Measurements from ENCODE around the gene TREML2. TPM values are rescaled to one million over a fixed set of nuclear protein-coding genes. Genes with fewer than 3 reads are reported as not detected.
"Not testable (repeated sequence)": the region's sequence is repeated elsewhere in the genome, so short reads cannot be mapped to it uniquely, and the experiment has no call there.

TREML2 gene
- polyA plus RNA-seq, 3 donors = 0.04 to 0.16 (median 0.10) TPM

DNA sequence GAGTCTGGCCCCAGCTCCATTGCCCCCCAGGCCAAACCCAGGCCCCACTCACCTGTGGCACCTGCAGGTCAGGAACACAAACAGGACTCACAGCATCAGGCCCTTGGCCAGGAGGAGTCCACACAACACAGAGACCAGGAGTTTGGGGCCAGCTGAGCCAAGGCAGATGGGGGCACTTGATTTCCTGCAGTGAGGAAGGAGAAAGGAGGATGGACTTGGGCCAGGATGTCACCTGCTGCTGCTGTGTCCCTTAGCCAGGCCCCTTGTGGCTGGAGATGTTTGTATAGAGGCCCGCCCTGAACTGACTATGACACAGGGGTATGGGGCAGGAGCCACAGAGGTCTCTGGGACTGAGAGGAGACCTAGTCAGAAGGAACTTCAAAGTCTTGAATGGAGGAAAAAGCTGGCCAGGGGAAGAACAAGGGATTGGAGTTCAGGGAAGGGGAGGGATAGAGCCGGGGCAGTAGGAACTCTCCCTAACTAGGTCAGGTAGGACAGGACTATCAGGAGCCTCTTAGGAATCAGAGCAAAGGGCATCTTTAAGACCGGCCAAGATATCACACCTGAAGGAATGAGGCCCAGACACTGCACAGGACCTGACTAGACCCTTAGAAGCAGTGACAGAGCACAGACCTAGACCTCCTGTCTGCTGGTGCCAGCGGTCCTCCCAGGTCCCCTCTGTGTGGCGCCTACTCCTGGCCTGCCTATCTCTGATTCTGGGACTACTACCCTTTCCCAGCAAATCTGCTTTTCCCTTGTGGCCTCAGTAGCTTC lies 8.8 kb upstream of the TREML2 start:
- no peak for DNase-seq (ENCODE audit: low read depth in 3 of 3, low spot score in 2 of 3)

DNA sequence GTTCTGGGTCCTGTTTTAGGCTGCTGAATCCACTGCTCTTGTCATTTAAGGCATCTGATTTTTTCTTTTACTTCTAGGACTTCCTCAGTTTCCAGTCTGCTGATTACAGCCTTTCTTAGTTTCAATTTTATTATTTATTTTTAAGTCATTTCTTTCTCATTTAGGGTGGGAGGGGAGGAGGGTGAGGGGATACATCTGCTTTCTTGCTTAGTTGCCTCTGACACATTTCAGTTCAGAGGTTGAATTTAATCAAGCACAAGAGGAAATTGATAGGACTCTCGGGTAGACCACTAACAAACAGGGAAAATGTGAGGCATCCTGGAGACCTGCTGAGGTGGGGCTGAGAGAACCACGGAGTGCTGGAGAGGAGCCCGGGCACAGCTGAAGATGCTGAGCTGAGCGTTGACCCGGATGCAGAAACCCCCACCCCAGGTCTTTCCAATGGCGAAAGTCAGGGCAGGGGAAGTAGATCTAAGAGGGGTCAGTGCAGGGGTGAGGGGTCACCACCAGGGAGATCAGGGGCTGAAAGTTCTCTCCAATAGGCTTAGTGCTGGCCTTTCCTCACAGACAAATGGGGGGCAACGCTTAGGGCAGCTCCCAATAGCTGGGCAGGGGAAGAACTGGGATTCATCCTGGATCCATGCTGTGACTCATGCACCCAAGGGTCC lies 7.6 kb upstream of the TREML2 start:
- no peak for DNase-seq (ENCODE audit: low read depth in 3 of 3, low spot score in 2 of 3)

DNA sequence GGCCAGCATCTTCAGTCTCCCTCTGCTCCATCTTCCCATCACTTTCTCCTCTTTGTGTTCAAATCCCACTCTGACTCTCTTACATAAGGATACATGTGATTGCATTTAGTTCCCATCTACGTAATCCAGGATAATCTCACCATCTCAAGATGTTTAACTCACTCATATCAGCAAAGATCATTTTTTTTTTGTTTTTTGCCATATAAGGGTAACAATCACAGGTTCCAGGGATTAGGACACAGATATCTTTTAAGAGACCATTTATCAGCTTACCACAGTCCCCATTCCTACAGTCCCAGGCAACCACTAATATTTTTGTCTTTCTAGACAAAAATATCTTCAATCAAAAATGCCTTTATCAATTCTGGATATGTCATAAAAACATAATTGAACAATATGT lies 3.2 kb upstream of the TREML2 start:
- DNase-seq (ENCODE audit: low read depth in 3 of 3, low spot score in 2 of 3) = no peak

DNA sequence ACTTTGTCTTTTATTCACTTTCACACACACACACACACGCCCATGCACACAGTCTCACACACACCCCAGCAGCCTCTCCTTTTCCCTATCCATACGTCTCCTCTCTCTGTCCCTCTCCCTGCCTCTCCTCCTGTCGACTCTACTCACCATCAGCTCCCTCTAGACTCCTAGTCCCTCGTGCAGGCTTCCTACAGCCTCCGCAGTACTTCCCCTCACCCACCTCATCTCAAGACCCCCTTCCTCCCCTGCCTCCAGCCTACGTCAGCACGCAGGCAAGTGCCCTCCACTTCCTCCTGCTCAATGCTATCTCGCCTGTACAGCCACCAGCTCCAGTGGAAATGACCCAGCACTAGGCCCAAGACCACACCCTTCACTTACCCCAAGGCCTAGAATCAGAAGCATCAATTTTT lies 820 bp upstream of the TREML2 start:
- no peak for DNase-seq (ENCODE audit: low read depth in 3 of 3, low spot score in 2 of 3)

DNA sequence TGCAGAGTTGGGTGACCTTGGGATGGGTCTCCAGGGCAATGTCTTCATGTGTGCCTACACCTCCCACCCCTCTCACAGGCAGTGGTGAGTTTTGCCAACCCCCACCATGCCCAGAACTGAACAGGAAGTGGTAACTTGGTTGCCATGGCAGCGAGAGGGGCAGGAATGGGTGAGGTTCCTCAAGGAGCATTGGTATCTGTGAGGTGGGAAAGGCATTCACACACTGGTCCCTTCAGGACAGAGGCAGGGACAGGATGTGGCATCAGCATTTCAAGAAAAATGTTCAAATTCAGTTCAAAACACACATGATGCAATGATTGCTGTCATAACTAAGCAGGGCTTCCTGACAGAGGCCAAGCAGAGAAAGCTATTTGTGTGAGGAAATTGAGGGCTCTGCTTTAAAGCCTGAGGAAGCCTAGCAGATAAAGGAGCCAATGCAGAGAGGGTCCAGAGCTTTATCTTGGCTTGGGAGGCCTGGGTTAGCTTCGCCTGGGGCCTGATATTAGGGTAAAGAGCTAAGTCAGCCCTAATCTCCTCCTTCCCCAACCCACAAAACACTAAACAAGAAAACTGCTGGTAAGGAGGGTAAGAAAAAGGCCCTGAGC lies 551 bp downstream of the TREML2 start:
- no peak for DNase-seq (ENCODE audit: low read depth in 3 of 3, low spot score in 2 of 3)

GRCh38 chr6:41199552-41200246 lies 1.2 kb downstream of the TREML2 start:
- DNase-seq (ENCODE audit: low read depth in 3 of 3, low spot score in 2 of 3) = no peak

GRCh38 chr6:41197234-41197633 lies 3.7 kb downstream of the TREML2 start:
- DNase-seq (ENCODE audit: low read depth in 3 of 3, low spot score in 2 of 3) = no peak

DNA sequence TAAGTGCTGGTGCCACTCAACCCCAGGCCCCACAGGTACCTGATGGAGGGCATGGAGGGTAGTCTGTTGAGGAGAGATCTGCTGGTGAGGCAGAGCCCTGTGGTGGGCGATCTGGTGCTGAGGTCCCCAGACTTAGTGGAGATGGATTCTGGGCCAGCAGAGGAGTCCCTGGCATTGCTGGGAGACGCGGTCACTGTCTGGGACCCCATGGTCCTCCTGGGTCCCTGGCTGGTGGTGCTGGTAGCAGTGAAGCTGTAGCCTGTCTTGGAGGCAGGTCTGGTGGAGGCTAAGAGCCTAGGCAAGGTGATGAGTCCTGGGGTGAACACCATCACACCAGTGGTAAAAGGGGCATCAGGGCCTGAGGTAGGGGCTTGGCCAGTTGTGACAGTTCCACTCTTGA lies 6.6 kb downstream of the TREML2 start:
- no peak for DNase-seq (ENCODE audit: low read depth in 3 of 3, low spot score in 2 of 3)

DNA sequence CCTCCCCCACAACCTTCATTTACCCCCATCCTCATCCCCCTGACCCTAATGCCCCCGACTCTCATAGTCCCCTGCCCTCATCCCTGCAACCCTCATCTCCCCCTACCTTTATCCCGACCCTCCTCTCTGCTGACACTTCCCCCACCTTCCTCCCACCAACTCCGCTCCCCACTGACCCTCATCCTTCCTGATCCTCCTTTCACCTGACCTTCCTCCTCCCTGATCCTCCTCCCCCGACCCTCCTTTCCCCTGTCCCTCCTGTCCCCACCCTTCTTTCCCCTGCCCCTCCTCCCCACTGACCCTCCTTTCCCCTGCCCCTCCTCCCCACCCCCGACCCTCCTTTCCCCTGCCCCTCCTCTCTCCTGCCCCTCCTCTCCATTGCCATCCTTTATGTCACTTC lies 7.1 kb downstream of the TREML2 start:
- DNase-seq (ENCODE audit: low read depth in 3 of 3, low spot score in 2 of 3) = no peak

DNA sequence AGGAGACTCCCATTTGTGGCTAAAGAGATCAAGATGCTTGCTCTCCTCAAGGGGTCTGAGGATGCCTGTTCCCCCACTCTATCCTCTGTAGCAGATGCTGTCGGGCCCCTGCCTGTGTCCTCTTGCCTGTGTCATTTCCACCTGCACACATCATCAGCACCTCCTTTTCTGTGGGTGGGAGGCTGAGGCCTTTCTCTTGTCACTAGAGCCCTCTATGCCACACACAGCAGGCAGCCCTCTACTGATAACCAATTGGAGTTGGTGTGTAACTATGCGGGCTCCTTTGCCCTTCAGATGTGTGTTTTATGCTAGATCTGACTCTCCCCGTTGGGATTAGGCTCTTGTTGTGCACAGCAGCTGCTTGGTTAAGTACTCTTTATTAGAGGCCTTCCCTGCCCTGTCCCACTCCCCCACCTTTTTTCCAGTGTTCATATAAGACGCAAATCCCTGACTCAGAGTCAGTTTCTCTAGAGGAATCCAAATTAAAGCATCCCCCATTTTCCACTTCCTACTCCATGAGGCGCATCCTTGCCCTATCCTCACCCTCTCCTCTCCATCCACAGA lies 7.7 kb downstream of the TREML2 start:
- DNase-seq (ENCODE audit: low read depth in 3 of 3, low spot score in 2 of 3) = no peak

DNA sequence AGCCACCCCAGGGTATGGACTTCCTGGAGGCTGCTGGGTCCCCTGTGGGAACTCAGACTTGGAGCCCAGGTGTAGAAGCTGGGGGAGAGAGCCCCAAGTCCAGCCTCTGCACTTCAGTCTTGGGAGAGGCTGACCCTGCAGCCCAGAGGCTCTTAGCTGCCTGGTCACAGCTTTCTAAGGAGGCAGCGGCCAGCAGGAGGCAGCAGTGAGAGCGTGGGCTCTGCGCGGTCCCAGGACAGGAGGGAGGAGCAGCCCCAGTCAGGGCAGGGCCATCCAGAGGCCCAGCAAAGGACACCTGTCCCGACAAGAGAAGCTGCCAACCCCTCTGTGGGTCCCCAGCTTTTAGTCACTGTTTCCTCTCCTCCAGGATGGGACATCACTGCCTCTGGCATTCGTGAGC lies 9.4 kb downstream of the TREML2 start:
- DNase-seq (ENCODE audit: low read depth in 3 of 3, low spot score in 2 of 3) = no peak

- no peak for DNase-seq (ENCODE audit: low read depth in 3 of 3, low spot score in 2 of 3)
Observed at GRCh38 chr6:41190791-41191190, 10.2 kb downstream of the TREML2 start.

- DNase-seq (ENCODE audit: low read depth in 3 of 3, low spot score in 2 of 3) = no peak
Observed at GRCh38 chr6:41189967-41190366, 11.0 kb downstream of the TREML2 start.

DNA sequence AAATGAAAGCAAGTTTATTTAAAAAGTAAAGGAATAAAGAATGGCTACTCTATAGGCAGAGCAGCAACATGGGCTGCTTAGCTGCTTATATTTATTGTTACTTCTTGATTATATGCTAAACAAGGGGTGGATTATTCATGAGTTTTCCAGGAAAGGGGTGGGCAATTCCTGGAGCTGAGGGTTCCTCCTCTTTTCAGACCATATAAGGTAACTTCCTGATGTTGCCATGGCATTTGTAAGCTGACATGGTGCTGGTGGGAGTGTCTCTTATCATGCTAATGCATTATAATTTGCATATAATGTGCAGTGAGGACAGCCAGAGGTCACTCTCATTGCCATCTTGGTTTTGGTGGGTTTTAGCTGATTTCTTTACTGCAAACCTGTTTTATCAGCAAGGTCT lies 11.9 kb downstream of the TREML2 start:
- not testable (repeated sequence) for DNase-seq (ENCODE audit: low read depth in 3 of 3, low spot score in 2 of 3)

GRCh38 chr6:41187924-41188886 lies 12.7 kb downstream of the TREML2 start:
- no peak for DNase-seq (ENCODE audit: low read depth in 3 of 3, low spot score in 2 of 3)

GRCh38 chr6:41186031-41186562 lies 14.9 kb downstream of the TREML2 start:
- DNase-seq (ENCODE audit: low read depth in 3 of 3, low spot score in 2 of 3) = no peak

DNA sequence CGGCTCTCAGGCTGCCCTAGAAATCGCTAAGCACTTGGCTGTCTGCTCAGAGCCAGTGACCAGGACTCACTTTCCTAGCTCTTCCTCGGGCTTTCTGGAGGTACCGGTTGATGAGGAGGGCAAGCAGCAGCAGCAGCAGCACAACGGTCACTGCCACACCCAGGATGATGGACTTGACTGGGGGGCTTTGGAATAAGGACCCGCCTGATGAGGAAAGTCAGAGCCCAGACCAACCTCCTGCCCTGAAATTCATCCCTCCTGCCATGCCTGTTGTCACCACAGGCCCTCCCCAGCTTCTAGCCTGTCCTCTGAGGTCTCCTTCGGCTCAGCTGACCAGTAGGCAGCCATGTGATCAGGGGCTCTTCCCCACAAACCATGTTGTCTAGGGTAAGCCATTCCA lies 16.2 kb downstream of the TREML2 start:
- no peak for DNase-seq (ENCODE audit: low read depth in 3 of 3, low spot score in 2 of 3)

DNA sequence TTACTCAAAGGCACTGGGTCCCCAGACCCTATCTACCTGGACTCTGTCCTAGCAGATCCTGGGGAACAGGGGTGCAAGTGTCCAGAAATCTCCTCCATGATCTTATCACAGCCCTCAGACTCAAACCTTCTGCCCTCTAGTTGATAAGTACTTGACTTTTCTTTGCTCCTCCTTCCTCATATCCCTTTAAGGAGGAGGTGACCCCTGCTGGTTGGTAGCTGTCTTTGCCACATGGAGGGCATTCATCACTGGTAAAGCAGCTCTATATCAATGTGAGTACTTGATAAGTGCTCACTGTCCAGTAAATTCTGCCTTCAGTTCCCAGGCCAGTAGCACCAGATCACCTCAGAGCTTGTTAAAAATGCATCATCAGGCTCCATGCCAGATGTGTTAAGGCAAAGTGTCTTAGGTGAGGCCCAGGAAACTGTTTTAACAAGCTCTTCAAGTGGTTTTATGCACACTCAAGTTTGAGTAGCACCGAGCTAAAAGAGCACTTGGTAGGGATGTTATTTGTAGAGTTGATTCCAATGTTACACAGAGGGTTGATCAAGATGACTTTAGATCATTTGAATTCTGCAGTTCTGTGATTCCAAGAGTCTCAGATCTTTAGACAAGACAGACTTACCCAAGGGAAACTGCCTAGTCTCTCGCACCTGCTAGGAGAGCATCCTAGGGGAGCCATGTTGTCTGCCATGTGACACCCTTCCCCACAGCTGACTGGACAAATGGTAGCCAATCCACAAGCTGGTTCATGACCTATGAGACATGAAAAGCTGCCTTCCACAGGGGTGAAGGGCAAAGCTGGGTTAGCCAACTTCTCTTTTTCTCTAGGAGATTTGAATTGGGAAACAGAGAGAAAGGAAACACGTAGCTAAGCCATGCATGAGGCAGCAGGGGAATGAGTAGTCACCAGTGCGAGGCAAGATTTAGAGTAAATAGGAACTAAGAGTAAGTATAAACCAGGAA lies 18.6 kb downstream of the TREML2 start:
- DNase-seq (ENCODE audit: low read depth in 3 of 3, low spot score in 2 of 3) = peak in 2 of 3 donors; percentile 10 to 17
